Right cardiac atrium (tissue), 5 donors: Measurements from ENCODE around the gene C2orf76. TPM values are rescaled to one million over a fixed set of nuclear protein-coding genes. Genes with fewer than 3 reads are reported as not detected.

Experiments used
- ATAC-seq, 2 donors: fragments of 200-7000 bp; cut with Tn5 transposase; one replicate each; pipeline versions ENCODE4 v1.8.0 to v1.9.1; 2020; ENCODE audit warnings: moderate library complexity in 2 of 2, mild to moderate bottlenecking in 1 of 2
- DNase-seq, 3 donors: peaks; one replicate each; pipeline ENCODE4 v3.0.0-alpha.2; 2020
- H3K27ac ChIP-seq: one replicate; pipeline ENCODE4 v1.5.1; 2013; ENCODE audit warnings: mild to moderate bottlenecking, low read length, control low read depth, moderate library complexity
- H3K27me3 ChIP-seq: one replicate; pipeline ENCODE4 v1.6.1; 2013; ENCODE audit not compliant: control insufficient read depth, insufficient read depth
- H3K4me1 ChIP-seq: one replicate; pipeline ENCODE4 v1.6.1; 2013; ENCODE audit warnings: low read length; ENCODE audit not compliant: control insufficient read depth, insufficient read depth
- H3K4me3 ChIP-seq: one replicate; pipeline ENCODE4 v1.5.1; 2013; ENCODE audit warnings: low read length, control low read depth
- H3K9me3 ChIP-seq: one replicate; pipeline ENCODE4 v1.6.1; 2013; ENCODE audit warnings: low read length; ENCODE audit not compliant: control insufficient read depth
- WGBS: extraction: QIAGEN DNeasy Blood & Tissue Kit; methylation state at CpG from one replicate; pipeline ENCODE4 v1.1.7; 2013; 5-methylcytosine and 5-hydroxymethylcytosine counted together
- intact Hi-C, 4 donors: fragments of 100-400 bp; cut with DNase I; formaldehyde crosslinking; loops; one replicate each; pipeline versions ENCODE4 v1.11.0 to v1.14.0; 2022 to 2023
- polyA plus RNA-seq: library from polyadenylated mRNA; stranded (reverse); fragments of 200-250 nt; gene quantifications from one replicate; pipeline ENCODE4 v1.2.3, GENCODE V29; 2013
- total RNA-seq, 4 donors: library from RNA; stranded (reverse); fragmentation: NEBNext Ultra II Directional; extraction: Animal tissue kit (Norgen Biotek cat#: 25700); gene quantifications; one replicate each; pipeline ENCODE4 v1.2.1, GENCODE V29; 2021
- donor health status: healthy with polysubstance abuse.
- donor health status: DM: no; HTN: yes; CAD: no.
- donor health status: DM: no; HTN: no; CAD: no.
- donor health status: DM: no; HTN: yes; CAD: no; lungs with severe emphysema.
- donor health status: DM: yes; HTN: yes; CAD: no.

The C2orf76 gene
- total and polyA plus RNA-seq, 5 donors, result 11.4 to 27.7 (median 13.0) TPM

GRCh38 chr2:119315241-119315925 lies 51.3 kb downstream of the C2orf76 start:
- no peak for ATAC-seq
- Histone ChIP-seq H3K27ac (peak overlapping the region; percentile 58), H3K9me3 (no peaks in the 10 kb centered on the region), H3K4me3 (no peak overlapping the region), H3K4me1 (peaks cover 3% of the 10 kb centered on the region), H3K27me3 (no peaks in the 10 kb centered on the region)
- intact Hi-C loops, result loop anchor here in 2 of 4 donors (10.0 kb wide), 2 partner anchors 49 to 159 kb away; partner anchors contain the start of genes C2orf76 (in 1 of the 2) and DBI (in 1 of the 2)
- 39% methylated on average over 4 of the region's 4 CpGs for WGBS
- DNase-seq, result peak in 1 of 3 donors; percentile 57

GRCh38 chr2:119311831-119312230 lies 54.8 kb downstream of the C2orf76 start:
- Histone ChIP-seq H3K27ac (no peak overlapping the region), H3K9me3 (no peaks in the 10 kb centered on the region), H3K4me1 (no peaks in the 10 kb centered on the region), H3K27me3 (no peaks in the 10 kb centered on the region), H3K4me3 (no peak overlapping the region)
- ATAC-seq (peak in 1 of 2 donors; percentile 19), DNase-seq (no peak)
- intact Hi-C loops, result loop anchor here in 2 of 4 donors (10.0 kb wide), 2 partner anchors 53 to 163 kb away; partner anchors contain the start of genes C2orf76 (in 1 of the 2) and DBI (in 1 of the 2)
- WGBS, result 90% methylated on average over 9 of the region's 9 CpGs

- ATAC-seq, result peak in 1 of 2 donors; percentile 44
- H3K9me3 ChIP-seq, result no peaks in the 10 kb centered on the region
- no peaks in the 10 kb centered on the region for H3K27me3 ChIP-seq
- no peaks in the 10 kb centered on the region for H3K4me1 ChIP-seq
- WGBS, result 71% methylated on average over 5 of the region's 5 CpGs
- no peak overlapping the region for H3K4me3 ChIP-seq
- DNase-seq, result no peak
- no peak overlapping the region for H3K27ac ChIP-seq
- intact Hi-C loops, result loop anchor here in 2 of 4 donors (10.0 kb wide), 2 partner anchors 53 to 163 kb away; partner anchors contain the start of genes C2orf76 (in 1 of the 2) and DBI (in 1 of the 2)
These were observed 55.3 kb downstream of the C2orf76 start for GRCh38 chr2:119311371-119311770.

DNA sequence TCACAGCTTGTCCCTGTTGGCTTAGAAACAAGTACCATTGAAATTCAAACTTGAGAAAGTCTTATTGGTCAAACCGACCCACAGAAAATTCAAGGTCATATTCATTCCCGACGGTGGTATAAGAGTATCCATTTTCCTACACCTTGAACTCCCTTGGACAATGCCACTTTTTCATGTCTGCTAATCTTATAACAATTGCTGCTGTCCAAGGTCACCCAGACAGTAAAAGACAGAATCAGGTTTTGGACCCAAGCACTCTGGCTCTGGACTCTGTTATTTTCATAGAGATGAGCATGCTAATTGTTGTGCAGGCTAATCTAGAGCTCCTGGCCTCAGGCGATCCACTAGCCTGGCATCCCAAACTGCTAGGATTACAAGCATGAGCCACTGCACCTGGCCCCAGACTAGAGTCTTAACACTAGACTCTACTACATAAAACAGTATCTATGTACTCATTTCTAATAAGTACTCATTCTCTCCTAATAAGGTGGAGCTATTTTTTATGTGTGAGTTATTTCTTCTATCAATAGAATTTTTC lies 57.8 kb downstream of the C2orf76 start:
- no peaks in the 10 kb centered on the region for H3K4me1 ChIP-seq
- DNase-seq, result no peak
- ATAC-seq, result no peak
- no peaks in the 10 kb centered on the region for H3K27me3 ChIP-seq
- no peaks in the 10 kb centered on the region for H3K9me3 ChIP-seq
- WGBS, result 92% methylated on average over 4 of the region's 4 CpGs
- no peak overlapping the region for H3K4me3 ChIP-seq
- no peak overlapping the region for H3K27ac ChIP-seq
- intact Hi-C loops, result no loop called here

DNA sequence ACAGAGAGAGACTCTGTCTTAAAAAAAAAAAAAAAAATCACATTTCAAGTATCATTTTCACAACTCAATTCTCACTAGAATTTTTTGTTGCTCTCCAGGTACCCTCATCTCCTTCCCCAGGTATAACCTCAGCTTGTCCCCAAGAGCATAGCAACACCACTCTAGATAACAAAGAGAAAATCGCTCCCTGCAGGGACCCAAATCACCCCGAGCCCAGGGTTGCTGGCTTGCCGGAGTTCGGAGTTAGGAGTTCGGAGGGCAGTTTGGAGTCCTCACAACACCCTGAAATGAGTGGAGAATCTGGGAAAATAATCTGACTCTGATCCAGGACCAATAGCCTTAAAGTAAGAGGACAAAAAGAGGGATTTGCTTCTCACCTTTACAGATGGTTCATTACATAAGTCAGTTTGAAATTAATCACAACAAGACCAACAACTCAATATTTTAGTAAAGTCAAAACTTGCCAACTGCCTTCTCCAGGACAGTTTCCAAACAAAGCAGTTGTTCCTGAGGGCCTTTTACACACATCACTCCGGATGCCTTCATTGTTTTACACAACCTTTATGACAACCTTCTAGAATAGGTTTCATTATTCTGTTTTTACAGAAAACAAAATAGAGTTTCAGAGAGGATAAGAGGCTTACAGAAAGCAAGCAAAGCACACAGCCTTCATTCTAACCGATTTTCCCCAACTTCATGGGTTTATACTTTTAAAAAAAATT lies 59.1 kb downstream of the C2orf76 start:
- intact Hi-C loops, result no loop called here
- Histone ChIP-seq H3K4me3 (no peak overlapping the region), H3K27me3 (no peaks in the 10 kb centered on the region), H3K4me1 (no peaks in the 10 kb centered on the region), H3K27ac (no peak overlapping the region), H3K9me3 (no peaks in the 10 kb centered on the region)
- no peak for ATAC-seq
- WGBS, result 86% methylated on average over 7 of the region's 7 CpGs
- DNase-seq, result no peak

GRCh38 chr2:119306196-119306590 lies 60.4 kb downstream of the C2orf76 start:
- H3K27ac ChIP-seq, result peak overlapping the region; percentile 9
- H3K4me3 ChIP-seq, result peak overlapping the region; percentile 17
- H3K9me3 ChIP-seq, result no peaks in the 10 kb centered on the region

GRCh38 chr2:119305497-119306195 lies 61.0 kb downstream of the C2orf76 start:
- DNase-seq, result no peak
- WGBS, result 56% methylated on average over 12 of the region's 12 CpGs
- ATAC-seq, result peak; percentile 63 to 64
- no peaks in the 10 kb centered on the region for H3K27me3 ChIP-seq
- intact Hi-C loops, result no loop called here
- peak overlapping the region; percentile 18 for H3K27ac ChIP-seq
- H3K9me3 ChIP-seq, result no peaks in the 10 kb centered on the region
- H3K4me1 ChIP-seq, result no peaks in the 10 kb centered on the region
- H3K4me3 ChIP-seq, result peak overlapping the region; percentile 17

More at GRCh38 chr2:119306196-119306590, 60.4 kb downstream of the C2orf76 start:
- 51% methylated on average over 10 of the region's 10 CpGs for WGBS
- DNase-seq, result peak in 1 of 3 donors; percentile 55
- H3K27me3 ChIP-seq, result no peaks in the 10 kb centered on the region
- intact Hi-C loops, result no loop called here
- ATAC-seq, result peak; percentile 58 to 65
- H3K4me1 ChIP-seq, result no peaks in the 10 kb centered on the region

DNA sequence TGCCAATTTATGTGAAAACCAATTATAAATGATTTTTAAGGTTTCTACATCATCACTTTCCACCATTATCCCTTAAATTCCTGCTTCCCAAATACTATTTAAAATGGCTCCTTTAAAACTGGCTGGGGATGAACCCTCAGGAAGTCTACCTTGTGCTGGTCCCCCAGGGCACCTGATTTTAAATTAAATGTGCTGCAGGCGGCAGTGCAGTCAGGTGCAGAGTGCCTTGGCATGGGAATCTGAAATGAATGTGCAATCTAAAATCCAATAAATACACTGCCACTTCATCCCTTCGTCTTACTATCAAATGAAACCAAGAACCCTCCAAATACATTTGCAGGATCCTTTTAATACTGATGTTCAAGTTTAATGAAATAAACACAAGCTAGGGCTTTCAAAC lies 61.8 kb downstream of the C2orf76 start:
- no peaks in the 10 kb centered on the region for H3K27me3 ChIP-seq
- DNase-seq (no peak), ATAC-seq (no peak)
- H3K9me3 ChIP-seq, result no peaks in the 10 kb centered on the region
- H3K27ac ChIP-seq, result no peak overlapping the region
- WGBS, result 80% methylated on average over 2 of the region's 2 CpGs
- H3K4me1 ChIP-seq, result no peaks in the 10 kb centered on the region
- no peak overlapping the region for H3K4me3 ChIP-seq
- intact Hi-C loops, result no loop called here

GRCh38 chr2:119301413-119301812 lies 65.2 kb downstream of the C2orf76 start:
- 96% methylated on average over 6 of the region's 6 CpGs for WGBS
- Histone ChIP-seq H3K27me3 (no peaks in the 10 kb centered on the region), H3K4me3 (no peak overlapping the region), H3K4me1 (no peaks in the 10 kb centered on the region), H3K9me3 (no peaks in the 10 kb centered on the region), H3K27ac (no peak overlapping the region)
- no peak for DNase-seq
- intact Hi-C loops, result no loop called here
- ATAC-seq, result no peak

- intact Hi-C loops, result loop anchor here in 1 of 4 donors (10.0 kb wide), 1 partner anchor 411 kb away; no protein-coding TSS in a partner anchor
These were observed 70.8 kb downstream of the C2orf76 start for GRCh38 chr2:119295688-119296375.

More at GRCh38 chr2:119295688-119296375, 70.8 kb downstream of the C2orf76 start:
- H3K27me3 ChIP-seq, result no peaks in the 10 kb centered on the region
- 91% methylated on average over 10 of the region's 10 CpGs for WGBS
- H3K27ac ChIP-seq, result no peak overlapping the region
- ATAC-seq, result no peak
- no peaks in the 10 kb centered on the region for H3K4me1 ChIP-seq
- no peak for DNase-seq
- no peak overlapping the region for H3K4me3 ChIP-seq
- no peaks in the 10 kb centered on the region for H3K9me3 ChIP-seq
